HG02981 (cell line): ENCODE results near the gene CLCN2.
A peak's percentile ranks its signal among the peaks of the same experiment; 100 is the strongest.

Source experiments
- ATAC-seq: cut with Tn5 transposase; IDR thresholded peaks from one replicate; pipeline ENCODE4 v1.9.1; 2021; ENCODE audit warnings: mild to moderate bottlenecking, moderate library complexity; ENCODE audit not compliant: unreplicated experiment

Gene CLCN2

DNA sequence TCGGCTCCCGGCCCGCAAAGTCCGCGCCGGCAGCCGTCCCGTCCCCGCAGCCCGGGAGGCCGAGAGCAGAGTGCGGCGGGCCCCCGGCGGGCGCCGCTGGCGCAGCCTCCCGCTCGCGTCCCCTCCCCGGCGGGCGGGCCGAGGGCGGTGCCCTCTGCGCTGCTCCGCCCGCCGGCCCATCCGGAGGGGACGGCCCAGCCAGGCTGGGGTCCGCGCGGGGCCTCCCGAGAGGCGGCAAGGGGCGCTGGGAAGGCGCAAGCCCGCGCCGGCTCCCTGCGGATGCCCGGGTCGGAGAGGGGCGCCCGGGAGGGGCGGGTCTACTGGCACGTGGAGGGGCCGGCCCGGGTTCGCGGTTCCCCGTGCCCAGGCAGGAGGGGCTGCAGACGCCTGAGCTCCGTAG, at the start of gene CLCN2, which contains the start of gene POLR2H:
CLCN2 (minus strand) TSS at position 74 of the 400 bp plus-strand sequence. CDS start 126 bp downstream, outside the sequence.
POLR2H (plus strand) TSS at position 179 of the 400 bp plus-strand sequence. CDS start 1,783 bp downstream, outside the sequence.
- peak; percentile 35 for ATAC-seq

DNA sequence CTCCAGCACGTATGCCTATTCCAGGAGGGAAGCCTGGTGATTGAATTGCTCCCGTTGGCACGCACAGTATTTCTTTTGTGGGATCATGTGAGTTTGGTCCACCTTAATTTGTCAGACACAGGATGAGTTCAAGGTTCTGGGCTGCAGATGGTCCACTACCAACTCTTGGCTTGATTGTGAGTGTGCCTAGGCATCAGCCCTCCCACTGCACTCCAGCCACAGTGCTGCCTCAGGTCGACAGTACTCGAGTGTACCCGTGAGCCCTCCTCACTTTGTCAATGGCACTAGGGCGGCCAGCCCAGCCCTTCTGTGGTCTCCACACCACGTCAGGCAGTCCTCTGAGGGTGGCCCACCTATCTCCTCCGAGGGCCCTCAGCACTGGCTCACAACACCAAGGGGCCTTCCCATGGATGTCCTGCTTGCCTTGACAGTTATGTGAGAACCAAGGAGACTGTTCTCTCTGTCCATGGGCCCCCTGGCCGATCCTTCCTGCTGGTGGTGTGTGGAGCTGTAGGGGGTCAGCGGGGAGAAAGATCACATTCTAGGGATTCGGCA, 48.6 kb upstream of the CLCN2 start:
- ATAC-seq, result no peak

DNA sequence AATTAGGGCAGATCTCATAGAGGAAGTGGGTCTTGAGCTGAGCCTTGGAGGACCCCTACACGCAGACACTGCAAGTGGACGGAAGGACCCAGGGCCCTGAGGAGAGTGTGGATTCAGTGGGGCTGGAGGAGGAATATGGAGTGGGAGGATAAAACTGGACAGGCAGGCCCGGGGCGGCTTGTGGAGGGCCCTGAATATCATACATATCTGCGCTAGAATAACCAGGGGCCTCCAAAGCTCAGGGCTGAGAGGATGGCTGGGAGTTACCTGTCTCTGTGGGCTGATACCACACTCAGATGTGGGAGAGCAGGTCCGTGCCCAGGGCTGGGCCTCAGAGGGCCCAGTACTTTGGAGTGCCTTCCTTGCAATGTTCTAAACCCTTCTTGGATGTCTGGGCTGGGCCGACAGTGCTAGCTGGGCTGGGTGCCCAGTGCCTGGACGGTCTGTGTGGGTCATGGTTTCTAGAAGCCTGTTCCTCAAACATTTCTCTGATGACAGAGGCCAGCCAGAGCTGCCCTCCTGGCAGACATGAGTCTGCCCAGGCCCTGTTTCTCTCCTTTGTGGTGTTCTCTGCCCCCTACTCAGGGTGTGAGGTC, 48.0 kb upstream of the CLCN2 start:
- ATAC-seq, result no peak

DNA sequence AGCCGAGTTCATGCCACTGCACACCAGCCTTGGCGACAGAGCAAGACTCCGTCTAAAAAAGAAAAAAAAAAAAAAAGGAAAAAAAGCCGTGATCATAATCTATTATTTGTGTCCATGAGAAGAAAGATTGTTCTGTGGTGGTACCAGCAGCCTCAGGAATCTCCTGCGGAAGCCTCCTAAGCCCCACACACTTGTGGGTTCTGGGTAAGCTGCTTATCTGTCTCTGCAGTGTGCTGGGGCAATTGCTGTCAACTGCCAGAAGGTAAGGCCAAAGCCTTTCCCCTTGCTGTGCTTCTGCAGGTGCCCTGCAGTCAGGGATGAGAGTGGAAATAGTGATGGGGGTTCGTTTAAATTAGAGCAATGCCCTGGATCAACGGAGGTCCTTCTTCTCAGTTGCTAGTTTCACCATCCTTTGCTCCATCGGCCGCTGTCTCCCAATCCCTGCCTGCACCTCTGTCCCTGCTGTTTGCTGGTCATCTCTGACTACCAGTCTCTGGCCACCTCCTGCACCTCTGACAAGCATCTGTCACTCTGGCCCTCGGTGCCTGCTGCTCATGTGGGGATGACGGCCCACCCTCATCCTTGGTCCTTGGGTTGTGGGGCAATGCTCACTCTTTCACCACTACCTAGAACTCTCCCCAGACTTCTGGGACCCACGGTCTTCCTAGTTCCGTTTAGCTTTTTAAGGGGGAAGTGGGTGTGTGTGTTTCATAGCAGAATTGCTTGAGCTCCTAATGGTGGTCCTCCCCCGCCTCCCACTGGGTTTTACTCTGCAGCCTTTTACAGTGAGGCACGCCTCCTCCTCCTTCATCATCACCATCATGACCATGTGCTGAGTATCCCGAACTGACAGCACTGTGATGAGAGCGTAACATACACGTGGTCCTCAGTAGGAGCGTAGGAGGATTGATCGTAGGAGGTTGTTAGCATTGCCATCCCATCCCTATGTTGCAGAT, 43.9 kb upstream of the CLCN2 start:
- ATAC-seq, result no peak

DNA sequence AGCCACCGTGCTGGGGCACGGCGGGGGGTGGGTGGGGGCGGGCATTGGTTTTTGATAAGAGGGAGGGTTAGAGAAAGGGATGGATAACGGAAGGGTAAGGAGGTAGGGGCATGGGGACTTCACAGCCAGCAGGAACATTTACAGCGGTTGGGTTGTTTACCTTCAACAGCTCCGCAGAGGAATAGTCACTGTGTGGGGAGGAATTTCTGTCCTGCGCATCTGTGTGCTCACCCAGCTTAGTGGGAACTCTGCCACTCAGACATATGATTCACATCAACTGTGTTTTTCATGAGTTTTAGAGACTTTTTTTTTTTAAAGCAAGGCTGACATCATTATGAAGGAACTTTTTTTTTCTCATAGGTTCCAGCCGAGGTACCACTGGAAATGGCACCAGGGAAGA, 38.0 kb upstream of the CLCN2 start:
- no peak for ATAC-seq

DNA sequence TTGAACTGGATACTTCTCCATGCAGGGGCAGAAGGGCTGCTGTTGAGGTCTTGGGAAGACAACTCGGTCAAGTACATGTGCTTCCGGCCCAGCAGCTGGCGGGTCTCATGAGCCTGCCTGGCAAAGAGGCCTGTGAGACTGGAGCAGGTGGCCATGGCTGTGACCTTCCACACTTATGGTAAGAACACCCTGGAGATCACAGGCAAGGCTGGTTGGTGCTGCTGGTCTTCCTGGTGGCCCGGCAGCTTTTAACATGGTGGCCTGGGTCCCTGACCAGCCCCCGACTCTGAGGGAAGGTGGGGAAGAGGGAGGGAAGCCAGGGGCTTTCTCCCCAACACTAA, 33.9 kb upstream of the CLCN2 start:
- no peak for ATAC-seq

DNA sequence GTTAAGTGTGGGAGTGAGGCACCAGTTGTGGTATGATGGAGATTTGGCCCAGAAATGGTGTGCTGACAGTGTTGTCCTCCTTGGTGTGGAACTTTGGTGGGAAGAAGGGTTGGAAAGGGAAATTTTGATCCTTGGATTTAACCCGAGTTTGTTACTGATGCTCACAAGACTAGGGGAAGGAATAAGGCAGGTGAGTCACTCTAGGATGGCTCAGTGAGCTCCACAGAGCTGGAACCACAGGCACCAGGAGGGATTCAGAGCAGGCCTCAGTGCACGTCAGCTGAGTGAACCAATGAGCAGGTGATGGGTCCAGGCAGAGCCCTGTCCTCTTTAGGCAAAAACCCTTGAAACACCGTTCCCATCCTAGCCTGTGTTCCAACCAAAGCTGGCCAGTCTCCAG, 29.9 kb upstream of the CLCN2 start:
- no peak for ATAC-seq

DNA sequence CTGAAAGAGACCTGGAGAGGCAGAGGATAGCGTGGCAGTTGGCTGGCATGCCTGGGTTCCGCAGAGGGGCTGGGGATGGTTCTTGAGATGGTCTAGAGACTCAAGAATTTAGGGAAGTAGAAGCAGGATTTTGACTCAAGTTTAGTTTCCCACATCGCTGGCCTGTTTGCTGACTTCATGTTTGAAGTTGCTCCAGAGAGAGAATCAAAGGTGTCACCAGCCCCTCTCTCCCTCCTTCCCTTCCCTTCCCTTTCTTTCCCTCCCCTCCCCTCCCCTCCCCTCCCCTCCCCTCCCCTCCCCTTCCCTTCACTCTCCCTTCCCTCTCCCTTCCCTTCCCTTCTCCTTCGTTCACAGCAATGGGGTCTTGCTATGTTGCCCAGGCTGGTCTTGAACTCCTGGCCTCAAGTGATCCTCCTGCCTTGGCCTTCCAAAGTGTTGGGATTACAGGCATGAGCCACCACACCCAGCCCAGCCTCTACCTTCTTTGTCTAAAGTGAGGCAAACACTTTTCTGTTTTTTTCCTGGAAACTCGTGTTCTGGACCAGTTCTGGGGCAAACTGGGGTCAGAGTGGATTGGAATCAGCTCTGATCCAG, 28.6 kb upstream of the CLCN2 start:
- no peak for ATAC-seq

DNA sequence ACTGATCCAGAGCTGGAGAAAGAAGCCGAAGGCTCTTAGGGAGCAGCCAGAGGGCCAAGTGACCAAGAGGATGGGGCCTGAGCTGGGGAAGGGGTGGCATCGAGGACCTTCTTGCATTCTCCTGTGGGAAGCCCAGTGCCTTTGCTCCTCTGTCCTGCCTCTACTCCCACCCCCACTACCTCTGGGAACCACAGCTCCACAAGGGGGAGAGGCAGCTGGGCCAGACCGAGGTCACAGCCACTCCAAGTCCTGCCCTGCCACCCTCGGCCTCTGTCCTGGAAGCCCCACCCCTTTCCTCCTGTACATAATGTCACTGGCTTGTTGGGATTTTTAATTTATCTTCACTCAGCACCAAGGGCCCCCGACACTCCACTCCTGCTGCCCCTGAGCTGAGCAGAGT, 28.0 kb upstream of the CLCN2 start:
- ATAC-seq, result no peak

DNA sequence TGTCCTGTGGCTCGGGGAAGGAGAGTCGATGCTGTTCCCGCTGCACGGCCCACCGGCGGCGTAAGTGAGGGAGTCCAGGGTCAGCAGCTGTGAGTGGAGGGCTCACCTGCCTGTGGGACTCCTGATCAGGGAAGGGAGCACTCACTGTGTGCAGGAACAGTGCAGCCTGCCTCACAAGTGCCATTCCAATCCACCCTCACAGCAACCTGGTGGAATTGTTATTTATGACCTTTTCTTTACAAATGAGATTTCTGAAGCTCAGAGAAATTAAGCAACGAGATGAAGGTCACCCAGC, 27.5 kb upstream of the CLCN2 start:
- ATAC-seq, result no peak

DNA sequence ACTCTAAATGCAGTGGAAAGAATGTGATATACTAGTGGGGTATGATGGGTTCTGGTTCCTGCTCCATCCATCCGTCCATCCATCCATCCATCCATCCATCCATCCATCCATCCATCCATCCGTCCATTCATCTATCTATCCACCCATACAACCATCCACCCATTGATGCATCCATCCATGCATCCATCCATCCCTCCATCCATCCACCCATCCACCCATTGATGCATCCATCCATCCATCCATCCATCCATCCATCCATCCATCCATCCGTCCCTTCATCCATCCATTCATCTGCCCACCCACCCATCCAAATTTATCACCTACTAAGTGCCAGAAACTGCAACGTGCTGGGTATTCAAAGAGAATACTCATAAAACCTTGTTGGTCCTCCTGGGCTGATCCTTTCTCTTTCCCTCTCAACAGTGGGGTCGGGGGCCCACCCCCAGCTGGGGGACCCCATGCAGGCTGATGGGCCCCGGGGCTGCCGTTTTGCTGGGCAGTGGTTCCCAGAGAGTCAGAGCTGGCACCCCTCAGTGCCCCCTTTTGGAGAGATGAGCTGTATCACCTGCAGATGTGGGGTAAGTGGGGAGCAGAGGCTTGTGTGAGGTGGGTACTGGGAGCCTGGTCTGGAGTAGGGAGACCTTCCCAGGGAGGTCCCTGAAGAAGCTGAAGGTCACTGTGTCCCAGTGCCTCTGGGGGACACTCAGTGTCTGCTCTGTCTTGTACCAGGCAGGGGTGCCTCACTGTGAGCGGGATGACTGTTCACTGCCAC, 26.9 kb upstream of the CLCN2 start:
- ATAC-seq, result no peak

DNA sequence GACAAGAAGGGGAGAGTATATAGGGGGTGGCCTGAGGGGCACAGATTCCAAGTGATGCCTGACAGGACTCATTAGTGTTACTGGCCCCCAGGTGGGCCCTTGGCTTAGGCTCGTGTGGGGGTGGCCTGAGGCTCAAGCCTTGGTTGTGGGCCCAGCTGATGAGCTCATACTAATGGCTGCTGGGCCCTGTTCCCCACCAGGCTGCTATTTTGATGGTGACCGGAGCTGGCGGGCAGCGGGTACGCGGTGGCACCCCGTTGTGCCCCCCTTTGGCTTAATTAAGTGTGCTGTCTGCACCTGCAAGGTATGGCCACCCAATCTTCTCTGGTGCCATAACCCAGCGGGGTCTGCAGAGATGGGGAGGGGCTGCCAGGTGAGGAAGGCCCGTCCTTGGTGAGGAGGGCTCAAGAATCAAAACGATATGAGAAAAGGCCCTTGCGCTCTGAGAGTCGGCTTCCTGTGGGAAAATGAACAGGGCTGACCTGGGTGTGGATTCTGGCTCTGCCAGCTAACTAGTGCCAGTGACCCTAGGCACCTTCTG, 25.8 kb upstream of the CLCN2 start:
- ATAC-seq, result no peak

DNA sequence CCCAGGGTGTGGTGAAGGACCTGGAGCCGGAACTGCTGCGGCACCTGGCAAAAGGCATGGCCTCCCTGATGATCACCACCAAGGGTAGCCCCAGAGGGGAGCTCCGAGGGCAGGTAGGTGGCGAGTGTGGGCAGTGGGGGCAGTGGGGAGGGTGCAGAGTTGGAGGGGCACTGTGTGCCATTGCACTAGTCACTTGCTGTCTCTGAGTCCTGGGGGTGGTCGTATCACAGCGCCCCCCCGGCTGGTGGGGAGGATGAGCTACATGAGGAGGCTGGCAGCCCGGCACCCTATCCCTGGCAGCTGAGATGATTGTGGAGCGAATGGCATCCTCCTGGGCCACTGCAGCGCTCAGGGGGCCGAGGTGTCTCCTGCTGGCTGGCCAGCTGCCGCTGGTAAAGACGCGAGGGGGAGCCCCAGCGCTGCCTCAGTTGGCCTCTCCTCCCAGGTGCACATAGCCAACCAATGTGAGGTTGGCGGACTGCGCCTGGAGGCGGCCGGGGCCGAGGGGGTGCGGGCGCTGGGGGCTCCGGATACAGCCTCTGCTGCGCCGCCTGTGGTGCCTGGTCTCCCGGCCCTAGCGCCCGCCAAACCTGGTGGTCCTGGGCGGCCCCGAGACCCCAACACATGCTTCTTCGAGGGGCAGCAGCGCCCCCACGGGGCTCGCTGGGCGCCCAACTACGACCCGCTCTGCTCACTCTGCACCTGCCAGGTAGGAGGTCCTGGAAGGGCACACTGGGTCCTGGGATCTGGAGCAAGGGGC, 24.8 kb upstream of the CLCN2 start:
- ATAC-seq, result no peak

DNA sequence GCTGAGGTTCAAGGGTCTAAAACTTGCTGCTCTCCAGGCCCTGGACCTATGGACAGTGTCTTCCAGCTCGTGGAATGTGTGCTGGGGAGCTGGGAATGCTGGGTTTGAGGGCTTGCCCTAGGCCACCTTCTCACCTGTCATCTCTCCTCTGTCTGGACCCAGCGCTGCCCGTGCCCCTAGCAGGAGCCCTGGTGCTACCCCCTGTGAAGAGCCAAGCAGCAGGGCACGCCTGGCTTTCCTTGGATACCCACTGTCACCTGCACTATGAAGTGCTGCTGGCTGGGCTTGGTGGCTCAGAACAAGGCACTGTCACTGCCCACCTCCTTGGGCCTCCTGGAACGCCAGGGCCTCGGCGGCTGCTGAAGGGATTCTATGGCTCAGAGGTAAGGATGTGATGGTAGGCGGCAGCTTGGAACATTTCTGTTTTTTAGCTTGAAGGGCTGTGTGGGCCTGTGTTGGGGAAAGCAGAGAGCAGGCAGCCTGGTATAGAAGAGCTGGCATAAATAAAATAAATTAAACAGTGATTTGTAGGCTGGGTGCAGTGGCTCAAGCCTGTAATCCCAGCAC, 23.5 kb upstream of the CLCN2 start:
- ATAC-seq, result no peak

DNA sequence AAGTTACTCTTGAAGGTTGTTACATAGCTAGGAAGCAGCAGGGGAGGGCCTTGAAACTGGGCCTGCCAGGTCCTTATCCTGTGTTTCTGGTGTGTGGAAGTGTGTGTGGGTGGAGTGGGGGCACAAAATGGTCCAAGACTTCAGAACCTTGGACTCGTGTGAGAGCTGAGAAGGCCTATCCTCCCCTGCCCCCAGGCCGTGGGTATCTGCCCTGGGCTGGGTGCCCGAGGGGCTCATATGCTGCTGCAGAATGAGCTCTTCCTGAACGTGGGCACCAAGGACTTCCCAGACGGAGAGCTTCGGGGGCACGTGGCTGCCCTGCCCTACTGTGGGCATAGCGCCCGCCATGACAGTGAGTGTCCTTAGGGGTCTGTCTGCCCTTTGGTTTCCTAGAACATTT, 22.9 kb upstream of the CLCN2 start:
- no peak for ATAC-seq

DNA sequence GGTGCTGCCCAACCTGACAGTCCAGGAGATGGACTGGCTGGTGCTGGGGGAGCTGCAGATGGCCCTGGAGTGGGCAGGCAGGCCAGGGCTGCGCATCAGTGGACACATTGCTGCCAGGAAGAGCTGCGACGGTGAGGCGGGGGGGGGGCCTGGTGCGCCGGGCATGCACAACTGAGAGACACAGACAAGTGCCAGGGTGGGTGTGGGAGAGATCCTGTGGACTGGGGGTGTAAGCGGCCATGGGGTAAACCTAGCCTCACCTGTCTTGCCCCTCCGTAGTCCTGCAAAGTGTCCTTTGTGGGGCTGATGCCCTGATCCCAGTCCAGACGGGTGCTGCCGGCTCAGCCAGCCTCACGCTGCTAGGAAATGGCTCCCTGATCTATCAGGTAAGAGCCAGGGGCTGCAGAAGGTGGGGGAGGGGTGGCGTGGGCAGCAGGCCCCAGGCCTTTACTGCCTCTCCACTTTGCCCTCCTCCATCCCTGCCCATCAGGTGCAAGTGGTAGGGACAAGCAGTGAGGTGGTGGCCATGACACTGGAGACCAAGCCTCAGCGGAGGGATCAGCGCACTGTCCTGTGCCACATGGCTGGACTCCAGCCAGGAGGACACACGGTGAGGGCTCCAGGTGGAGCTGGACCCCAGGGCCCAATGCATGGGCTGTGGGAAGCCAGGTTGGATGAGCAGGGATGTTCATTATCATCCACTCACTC, 21.8 kb upstream of the CLCN2 start:
- ATAC-seq, result no peak

DNA sequence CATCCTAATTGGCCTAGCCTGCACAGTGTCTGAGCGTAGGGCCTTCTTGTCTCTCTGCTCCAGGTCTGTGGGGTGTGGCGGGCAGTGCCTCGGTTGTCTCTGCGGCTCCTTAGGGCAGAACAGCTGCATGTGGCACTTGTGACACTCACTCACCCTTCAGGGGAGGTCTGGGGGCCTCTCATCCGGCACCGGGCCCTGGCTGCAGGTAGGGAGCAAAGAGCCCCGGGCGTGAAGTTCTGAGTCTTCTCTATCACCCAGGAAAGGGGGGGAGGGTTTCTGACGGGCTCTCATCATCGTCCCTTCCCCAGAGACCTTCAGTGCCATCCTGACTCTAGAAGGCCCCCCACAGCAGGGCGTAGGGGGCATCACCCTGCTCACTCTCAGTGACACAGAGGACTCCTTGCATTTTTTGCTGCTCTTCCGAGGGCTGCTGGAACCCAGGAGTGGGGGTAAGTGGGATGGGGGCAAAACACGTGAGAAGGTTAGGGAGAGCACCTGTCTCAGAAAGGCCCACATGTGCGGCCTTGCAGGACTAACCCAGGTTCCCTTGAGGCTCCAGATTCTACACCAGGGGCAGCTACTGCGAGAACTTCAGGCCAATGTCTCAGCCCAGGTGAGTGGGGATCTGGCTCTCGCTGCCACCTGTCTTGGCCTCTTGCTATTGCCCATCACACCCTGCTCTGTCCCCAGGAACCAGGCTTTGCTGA, 21.1 kb upstream of the CLCN2 start:
- ATAC-seq, result no peak
